Measurements from ENCODE around the gene KRT77.

GRCh38 chr12:52695039-52695438 is 8.3 kb downstream of the KRT77 start:
- TF ChIP-seq, protein P1, sequence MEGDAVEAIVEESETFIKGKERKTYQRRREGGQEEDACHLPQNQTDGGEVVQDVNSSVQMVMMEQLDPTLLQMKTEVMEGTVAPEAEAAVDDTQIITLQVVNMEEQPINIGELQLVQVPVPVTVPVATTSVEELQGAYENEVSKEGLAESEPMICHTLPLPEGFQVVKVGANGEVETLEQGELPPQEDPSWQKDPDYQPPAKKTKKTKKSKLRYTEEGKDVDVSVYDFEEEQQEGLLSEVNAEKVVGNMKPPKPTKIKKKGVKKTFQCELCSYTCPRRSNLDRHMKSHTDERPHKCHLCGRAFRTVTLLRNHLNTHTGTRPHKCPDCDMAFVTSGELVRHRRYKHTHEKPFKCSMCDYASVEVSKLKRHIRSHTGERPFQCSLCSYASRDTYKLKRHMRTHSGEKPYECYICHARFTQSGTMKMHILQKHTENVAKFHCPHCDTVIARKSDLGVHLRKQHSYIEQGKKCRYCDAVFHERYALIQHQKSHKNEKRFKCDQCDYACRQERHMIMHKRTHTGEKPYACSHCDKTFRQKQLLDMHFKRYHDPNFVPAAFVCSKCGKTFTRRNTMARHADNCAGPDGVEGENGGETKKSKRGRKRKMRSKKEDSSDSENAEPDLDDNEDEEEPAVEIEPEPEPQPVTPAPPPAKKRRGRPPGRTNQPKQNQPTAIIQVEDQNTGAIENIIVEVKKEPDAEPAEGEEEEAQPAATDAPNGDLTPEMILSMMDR (conservative IDR thresholded peaks at IDR 0.05): no peak
- TF ChIP-seq ZFX (IDR thresholded peaks at IDR 0.05): no peak
